Measurements from ENCODE around the gene SLC12A7.

The SLC12A7 gene

GRCh38 chr5:1060535-1060981, 51.3 kb downstream of the SLC12A7 start:
- no peak for DNase-seq

GRCh38 chr5:1059884-1060263, 52.0 kb downstream of the SLC12A7 start:
- DNase-seq, result no peak

- no peak for DNase-seq
These were observed 52.6 kb downstream of the SLC12A7 start for GRCh38 chr5:1058988-1059883.

DNA sequence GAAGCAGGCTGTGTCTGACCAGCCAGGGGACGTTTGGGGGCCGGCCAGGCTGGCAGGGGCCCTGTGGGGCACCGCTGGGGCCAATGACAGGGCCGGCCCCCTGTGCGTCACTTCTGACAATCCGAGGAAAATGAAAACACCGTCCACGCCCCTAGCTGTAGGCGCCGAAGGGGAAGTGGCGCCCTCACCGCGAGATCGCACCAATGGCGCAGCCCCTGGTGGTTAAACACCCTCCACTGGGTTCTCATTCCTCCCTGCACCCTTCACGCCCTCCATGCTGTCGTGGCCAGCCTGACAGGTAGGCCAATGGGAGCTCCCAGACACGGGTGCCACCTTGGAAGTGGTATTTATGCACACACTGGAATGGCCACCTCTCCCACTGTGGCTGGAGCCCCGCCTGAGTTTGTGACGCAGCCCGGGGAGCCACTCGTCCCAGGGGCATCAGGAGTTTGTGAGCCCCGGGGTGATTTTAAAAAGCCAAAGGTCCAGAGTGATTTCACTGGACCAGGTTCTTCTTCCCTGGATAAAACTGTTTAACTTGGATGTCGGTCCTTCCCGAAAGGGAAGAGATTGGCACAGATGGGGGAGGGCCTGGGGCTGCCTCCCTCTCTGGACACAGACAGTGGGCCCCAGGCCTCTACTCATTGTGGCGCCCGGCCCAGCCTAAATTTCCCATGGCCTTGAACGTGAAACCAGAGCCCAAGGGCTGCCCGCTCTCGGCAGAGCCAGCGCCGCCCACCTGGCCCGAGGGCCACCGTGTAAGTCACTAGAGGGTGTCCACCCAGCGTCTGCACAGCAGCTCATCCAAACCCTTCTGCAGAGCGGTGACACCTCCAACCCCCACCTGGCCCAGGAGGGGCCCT, 53.5 kb downstream of the SLC12A7 start:
- no peak for DNase-seq

- DNase-seq, result no peak
These were observed 54.3 kb downstream of the SLC12A7 start for GRCh38 chr5:1057485-1058082.

- no peak for DNase-seq
These were observed 55.0 kb downstream of the SLC12A7 start for GRCh38 chr5:1056611-1057484.

DNA sequence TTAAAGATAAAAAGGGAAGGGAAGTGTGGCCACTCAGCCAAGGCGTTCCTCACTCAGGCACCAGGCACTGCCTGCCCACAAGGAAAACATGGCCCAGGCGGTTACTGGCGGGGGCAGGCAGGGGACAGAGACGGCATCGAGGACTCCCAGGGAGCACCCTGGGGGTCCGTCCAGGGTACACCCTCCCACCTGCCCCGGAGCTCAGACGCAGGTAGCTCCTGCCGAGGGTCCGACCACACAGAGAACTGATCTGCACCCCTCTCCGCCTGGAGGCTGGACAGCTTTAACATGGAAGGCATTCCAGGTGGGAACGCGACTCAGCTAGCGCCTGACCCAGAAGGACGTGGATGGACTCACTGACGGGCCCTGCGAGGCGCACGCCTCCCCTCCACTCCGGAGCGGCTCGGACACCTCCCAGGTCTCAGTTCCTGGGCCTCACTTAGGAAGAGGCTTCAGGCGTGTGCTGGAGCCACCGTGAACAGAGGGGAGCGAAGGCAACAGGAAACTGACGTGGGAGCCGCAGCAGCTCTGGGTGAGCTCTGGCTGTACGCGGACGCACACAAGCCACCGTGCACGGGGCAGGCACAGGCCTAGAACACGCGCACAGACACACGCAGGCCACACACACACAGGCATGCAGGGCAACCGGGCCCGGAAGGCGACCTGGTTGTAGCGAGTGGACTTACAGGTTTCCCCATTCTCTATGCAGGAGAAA, 55.8 kb downstream of the SLC12A7 start:
- no peak for DNase-seq

DNA sequence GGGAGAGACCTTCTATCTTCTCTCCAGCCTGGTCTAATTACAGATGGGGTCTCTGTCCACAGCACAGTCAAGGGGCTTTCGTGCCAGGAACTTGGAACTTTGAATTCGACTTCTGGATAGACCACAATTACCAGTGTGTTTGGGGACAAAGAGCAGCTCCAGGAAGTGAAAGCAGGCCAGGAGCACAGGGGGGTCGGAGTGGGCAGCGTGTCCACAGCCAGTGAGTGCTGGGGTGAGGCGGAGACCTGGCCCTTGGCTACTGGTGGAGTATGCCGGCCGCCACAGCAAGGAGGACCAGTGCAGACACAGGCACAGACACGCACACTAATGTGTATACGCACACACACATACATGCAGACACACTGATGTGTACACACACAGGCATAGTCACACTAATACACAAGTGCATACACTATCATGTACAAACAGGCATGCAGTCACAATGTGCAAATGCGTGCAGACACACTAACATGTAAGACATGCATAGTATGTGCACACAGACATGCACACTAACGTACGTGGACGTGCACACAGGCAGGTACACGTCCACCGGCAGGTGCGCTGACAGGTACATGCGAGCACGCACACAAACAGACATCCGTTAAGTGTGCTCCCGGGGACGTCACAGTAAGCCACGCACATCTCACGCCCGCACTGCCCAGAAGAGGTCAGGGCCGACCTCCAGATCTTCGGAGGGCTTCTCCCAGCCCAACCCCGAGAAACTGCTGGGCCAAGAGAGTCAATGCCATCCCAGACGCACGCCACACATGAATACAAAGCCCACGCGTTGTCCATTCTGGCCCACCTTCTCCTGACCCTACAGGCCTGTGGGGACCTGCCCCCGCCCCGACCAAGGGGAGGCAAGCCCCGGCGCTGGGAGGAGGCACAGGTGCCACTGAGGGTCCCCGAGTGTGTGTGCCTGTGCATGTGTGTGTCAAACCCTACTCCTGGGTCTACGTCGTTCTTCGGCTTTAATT, 56.8 kb downstream of the SLC12A7 start:
- no peak for DNase-seq

DNA sequence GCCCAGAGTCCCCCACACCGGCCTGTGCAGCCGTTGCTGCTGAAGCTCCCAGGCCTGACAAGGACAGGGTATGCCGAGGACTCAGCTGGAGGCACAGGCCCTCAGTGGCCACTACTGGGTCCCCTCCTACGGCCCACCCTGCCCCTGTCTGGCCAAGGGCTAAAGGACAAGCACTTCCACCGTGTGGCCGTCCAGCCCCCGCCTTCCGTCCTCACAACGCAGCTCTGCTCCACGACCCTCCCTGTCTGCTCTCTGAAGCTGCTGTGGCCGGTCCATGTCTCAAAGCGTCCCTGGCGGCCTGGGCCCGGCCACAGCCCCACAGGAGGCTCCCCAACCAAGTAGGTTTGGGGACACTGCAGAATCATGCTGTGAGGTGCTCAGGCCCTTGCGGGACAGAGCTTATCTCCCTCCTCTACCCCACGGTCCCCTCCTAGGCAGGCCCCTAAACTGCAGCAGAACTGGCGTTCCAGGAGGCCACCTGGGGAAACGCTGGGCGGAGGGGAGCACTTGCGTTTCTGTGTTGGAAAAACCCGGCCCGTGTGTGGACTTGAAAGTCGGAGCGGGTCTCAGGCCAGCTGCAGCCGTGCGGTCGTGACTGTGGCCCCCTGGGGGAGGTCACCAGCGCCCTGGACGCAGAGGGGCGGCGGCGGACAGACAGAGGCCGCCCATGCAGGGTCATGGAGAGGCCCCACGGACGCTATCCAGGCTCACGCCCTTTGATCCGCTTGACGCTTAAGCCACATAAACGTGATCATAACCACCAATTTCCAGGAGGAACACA, 57.7 kb downstream of the SLC12A7 start:
- DNase-seq, result no peak

- no peak for DNase-seq
These were observed 58.4 kb downstream of the SLC12A7 start for GRCh38 chr5:1053391-1054017.

GRCh38 chr5:1052641-1053390, 59.0 kb downstream of the SLC12A7 start:
- no peak for DNase-seq

GRCh38 chr5:1052076-1052475, 59.8 kb downstream of the SLC12A7 start:
- DNase-seq, result no peak

- DNase-seq, result no peak
These were observed 60.5 kb downstream of the SLC12A7 start for GRCh38 chr5:1051366-1051720.

DNA sequence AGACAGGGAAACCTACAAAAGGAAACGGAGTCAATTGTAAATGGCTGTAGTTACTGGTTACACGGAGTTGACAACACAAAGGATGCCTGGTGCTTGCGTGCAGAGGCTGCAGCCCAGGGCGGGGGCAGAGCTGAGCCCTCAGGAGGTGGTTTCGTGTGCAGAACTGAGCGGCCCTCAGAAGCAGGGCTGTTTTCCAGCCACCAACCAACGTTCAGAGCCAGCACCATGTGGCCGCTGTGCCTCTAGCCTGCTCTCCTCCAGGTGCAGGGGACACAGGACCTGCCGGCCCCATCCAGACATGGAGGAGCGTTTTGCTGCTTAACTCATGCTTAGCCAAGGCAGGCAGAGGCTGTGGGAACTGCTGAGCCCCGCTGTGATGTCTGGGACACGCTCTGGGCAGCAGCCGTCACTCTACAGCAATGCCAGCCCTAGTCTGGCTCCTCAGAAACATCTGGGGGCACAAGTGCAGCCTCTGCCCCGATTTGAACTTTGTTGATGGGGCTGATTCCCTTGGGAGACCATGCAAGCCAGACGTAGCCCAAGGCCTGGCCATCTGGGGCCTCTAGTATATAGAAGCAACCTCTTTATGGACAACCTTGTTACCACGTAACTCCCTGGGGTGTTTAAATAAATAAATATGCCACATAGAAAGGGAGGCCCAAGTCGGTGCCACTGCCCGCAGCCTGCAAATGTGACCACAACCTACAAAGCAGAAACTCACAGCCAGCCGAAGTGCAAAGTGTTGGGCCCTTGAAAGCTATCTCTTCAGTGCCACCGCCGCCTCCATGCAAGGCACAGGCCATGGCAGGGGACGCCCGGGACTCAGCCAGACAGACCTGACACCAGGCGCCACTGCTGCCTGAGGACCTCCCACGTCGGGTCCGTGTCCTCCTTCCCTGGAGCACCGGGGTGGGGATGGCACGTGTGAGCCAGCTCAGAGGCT, 61.2 kb downstream of the SLC12A7 start:
- no peak for DNase-seq

DNA sequence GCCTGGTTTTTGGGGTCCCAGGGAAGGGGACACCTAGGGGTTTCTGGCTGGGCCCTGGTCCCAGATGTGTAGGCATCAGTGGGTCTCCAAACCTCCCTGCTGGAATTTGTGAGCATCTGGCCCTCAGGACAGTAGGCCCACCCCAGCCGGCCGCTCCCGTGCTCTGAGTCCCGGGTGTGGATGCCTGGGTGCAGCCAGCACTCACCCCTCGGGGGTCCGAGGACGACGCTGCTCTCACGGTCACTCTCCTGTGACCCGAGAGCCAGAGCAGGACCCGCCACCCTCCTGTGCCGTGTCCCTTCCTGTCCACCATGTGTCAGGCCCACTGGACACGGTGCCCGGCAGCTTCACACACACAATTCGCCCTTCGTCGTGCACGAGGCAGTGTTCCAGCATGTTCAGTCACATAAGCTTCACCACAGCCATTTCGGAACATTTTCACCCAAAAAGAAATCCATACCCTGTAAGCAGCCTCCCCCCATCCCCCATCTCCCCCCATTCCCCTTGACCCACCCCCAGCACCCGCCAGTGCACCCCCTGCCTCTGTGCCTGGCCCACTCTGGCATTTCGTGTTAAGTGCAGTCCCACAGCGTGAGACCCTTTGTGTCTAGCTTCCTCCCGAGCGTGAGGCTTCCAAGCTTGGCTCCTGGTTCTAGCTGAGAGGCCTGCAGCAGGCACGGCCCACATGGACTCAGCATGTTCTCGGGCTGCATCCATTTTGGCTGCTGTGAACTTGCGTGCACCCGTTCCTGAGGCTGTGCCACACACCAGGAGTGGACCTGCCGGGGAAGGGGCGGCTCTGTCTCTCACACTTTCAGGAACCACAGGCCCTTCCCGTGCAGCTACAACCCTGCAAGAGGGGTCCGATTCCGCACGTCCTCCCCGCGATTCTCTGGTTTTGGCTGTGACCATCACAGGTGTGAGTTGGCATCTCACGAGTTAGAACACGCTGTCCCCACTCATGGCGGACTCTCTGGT, 62.7 kb downstream of the SLC12A7 start:
- DNase-seq, result no peak

DNA sequence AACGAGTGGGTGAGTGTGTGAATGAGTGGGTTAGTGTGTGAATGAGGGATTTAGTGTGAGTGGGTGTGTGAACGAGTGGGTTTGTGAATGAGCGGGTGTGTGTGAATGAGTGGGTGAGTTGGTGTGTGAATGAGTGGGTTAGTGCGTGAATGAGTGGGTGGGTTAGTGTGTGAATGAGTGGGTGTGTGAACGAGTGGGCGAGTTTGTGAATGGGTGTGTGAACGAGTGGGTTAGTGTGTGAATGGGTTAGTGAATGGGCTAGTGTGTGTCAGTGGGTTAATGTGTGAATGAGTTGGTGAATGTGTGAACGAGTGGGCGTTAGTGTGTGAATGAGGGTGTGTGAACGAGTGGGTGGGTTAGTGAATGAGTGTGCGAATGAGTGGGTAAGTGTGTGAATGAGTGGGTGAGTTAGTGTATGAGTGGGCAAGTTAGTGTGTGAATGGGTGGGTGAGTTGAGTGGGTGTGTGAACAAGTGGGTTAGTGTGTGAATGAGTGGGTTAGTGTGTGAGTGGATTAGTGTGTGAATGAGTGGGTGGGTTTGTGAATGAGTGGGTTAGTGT, 63.6 kb downstream of the SLC12A7 start:
- no peak for DNase-seq
